GM23338 (cell line): ENCODE results near the gene BCL2L12. TPM values are rescaled to one million over a fixed set of nuclear protein-coding genes. Genes with fewer than 3 reads are reported as not detected.

Experiments
- ATAC-seq: fragments of 200-7000 bp; cut with Tn5 transposase; 3 replicates; pipeline ENCODE4 v1.9.1; 2020
- DNase-seq: peaks from one replicate; pipeline ENCODE4 v3.0.0-alpha.2; 2015; ENCODE audit warnings: low spot score
- H2AFZ ChIP-seq: fragments of 200-600 bp; sonication (generic); 2 replicates; pipeline ENCODE4 v1.8.0; 2016; ENCODE audit warnings: antibody characterized with exemption, mild to moderate bottlenecking, moderate library complexity
- H3F3A ChIP-seq: fragments of 200-600 bp; sonication (generic); replicated peaks from 2 replicates; pipeline ENCODE4 v1.8.0; 2017; ENCODE audit warnings: antibody characterized with exemption, mixed run types, low read depth
- H3K27ac ChIP-seq: fragments of 200-600 bp; sonication (generic); 2 replicates; pipeline ENCODE4 v1.6.1; 2016; ENCODE audit warnings: low read depth
- H3K27me3 ChIP-seq: fragments of 200-600 bp; sonication (generic); 2 replicates; pipeline ENCODE4 v1.8.0; 2016; ENCODE audit warnings: mild to moderate bottlenecking, mixed run types, moderate library complexity; ENCODE audit not compliant: insufficient read depth
- H3K36me3 ChIP-seq: fragments of 200-600 bp; sonication (generic); 2 replicates; pipeline ENCODE4 v1.8.0; 2016; ENCODE audit warnings: mild to moderate bottlenecking; ENCODE audit not compliant: insufficient read depth
- H3K4me1 ChIP-seq: fragments of 200-600 bp; sonication (generic); 2 replicates; pipeline ENCODE4 v1.8.0; 2016; ENCODE audit warnings: mild to moderate bottlenecking, moderate library complexity; ENCODE audit not compliant: insufficient read depth
- H3K4me2 ChIP-seq: fragments of 200-600 bp; sonication (generic); 2 replicates; pipeline ENCODE4 v1.7.1; 2017; ENCODE audit warnings: mixed run types
- H3K4me3 ChIP-seq: fragments of 200-600 bp; sonication (generic); 2 replicates; pipeline ENCODE4 v1.6.1; 2016; ENCODE audit warnings: mixed run types
- H3K79me2 ChIP-seq: fragments of 200-600 bp; sonication (generic); replicated peaks from 2 replicates; pipeline ENCODE4 v1.8.0; 2017; ENCODE audit warnings: mild to moderate bottlenecking; ENCODE audit not compliant: insufficient read depth
- H3K9me2 ChIP-seq: fragments of 200-600 bp; sonication (generic); 2 replicates; pipeline ENCODE4 v1.8.0; 2017; ENCODE audit not compliant: insufficient read depth
- H4K20me1 ChIP-seq: fragments of 200-600 bp; sonication (generic); replicated peaks from 2 replicates; pipeline ENCODE4 v1.8.0; 2017; ENCODE audit warnings: mild to moderate bottlenecking; ENCODE audit not compliant: insufficient read depth
- H3K27ac Mint-ChIP-seq: 2 replicates; pipeline ENCODE4 v1.8.0; 2020; ENCODE audit warnings: inconsistent platforms, mild to moderate bottlenecking, moderate library complexity, mixed read lengths
- H3K27me3 Mint-ChIP-seq: 3 replicates; pipeline ENCODE4 v1.8.0; 2022; ENCODE audit warnings: low read depth, mild to moderate bottlenecking, moderate library complexity, mixed read lengths, inconsistent platforms; ENCODE audit not compliant: insufficient read depth, poor library complexity
- H3K36me3 Mint-ChIP-seq: 3 replicates; pipeline ENCODE4 v1.8.0; 2021; ENCODE audit warnings: low read depth, mild to moderate bottlenecking, inconsistent platforms, moderate library complexity, mixed read lengths
- H3K4me1 Mint-ChIP-seq: 3 replicates; pipeline ENCODE4 v1.8.0; 2020; ENCODE audit warnings: mild to moderate bottlenecking, inconsistent platforms, mixed read lengths
- H3K4me3 Mint-ChIP-seq: 3 replicates; pipeline ENCODE4 v1.8.0; 2021; ENCODE audit warnings: moderate library complexity, mild to moderate bottlenecking, inconsistent platforms, mixed read lengths
- H3K9me3 Mint-ChIP-seq: 3 replicates; pipeline ENCODE4 v1.8.0; 2020; ENCODE audit warnings: moderate library complexity, mild to moderate bottlenecking, inconsistent platforms, mixed read lengths
- CREB1 ChIP-seq: fragments of 250-450 bp; sonication (Bioruptor Pico); IDR thresholded peaks from 2 replicates; pipeline ENCODE4 v1.5.0; 2020; ENCODE audit warnings: low read depth, mild to moderate bottlenecking, moderate library complexity
- EZH2 ChIP-seq: fragments of 200-600 bp; sonication (generic); IDR thresholded peaks from one replicate; pipeline ENCODE4 v1.8.0; 2017; ENCODE audit warnings: antibody characterized with exemption, mild to moderate bottlenecking, low read depth; ENCODE audit not compliant: unreplicated experiment
- EZH2phosphoT487 ChIP-seq: fragments of 200-600 bp; sonication (generic); IDR thresholded peaks from one replicate; pipeline ENCODE4 v1.8.1; 2018; ENCODE audit warnings: antibody characterized with exemption; ENCODE audit not compliant: unreplicated experiment
- JUNB ChIP-seq: IDR thresholded peaks from one replicate; pipeline ENCODE4 v1.6.1; 2016; ENCODE audit warnings: antibody characterized with exemption; ENCODE audit not compliant: unreplicated experiment
- NANOG ChIP-seq: IDR thresholded peaks from 2 replicates; pipeline ENCODE4 v1.6.1; 2016; ENCODE audit warnings: antibody characterized with exemption, borderline replicate concordance
- POLR2AphosphoS5 ChIP-seq: IDR thresholded peaks from 2 replicates; pipeline ENCODE4 v1.6.1; 2016; ENCODE audit warnings: antibody characterized with exemption, low read depth
- STAT1 ChIP-seq: IDR thresholded peaks from one replicate; pipeline ENCODE4 v1.6.1; 2016; ENCODE audit warnings: antibody characterized with exemption; ENCODE audit not compliant: unreplicated experiment
- ZNF114 ChIP-seq: fragments of 250-450 bp; sonication (Bioruptor Pico); IDR thresholded peaks from 2 replicates; pipeline ENCODE4 v1.5.0; 2020; ENCODE audit warnings: mild to moderate bottlenecking, moderate library complexity
- ZNF331 ChIP-seq: fragments of 250-450 bp; sonication (Bioruptor Pico); IDR thresholded peaks from 2 replicates; pipeline ENCODE4 v1.5.0; 2020; ENCODE audit warnings: low read depth, mild to moderate bottlenecking, moderate library complexity
- polyA plus RNA-seq: library from polyadenylated mRNA; unstranded; fragments of >200 nt; fragmentation: Nextera tagmentation; extraction: Ambion mirVana; gene quantifications from 2 replicates; pipeline ENCODE4 v1.2.1, GENCODE V29; 2016
- total RNA-seq: library from RNA; depleted of rRNA; stranded (reverse); fragments of >200 nt; shearing (Covaris generic); gene quantifications from 2 replicates; pipeline ENCODE4 v1.2.3, GENCODE V29; 2014
- TF ChIP-seq, protein P1 (sequence below): IDR thresholded peaks from one replicate; pipeline ENCODE4 v1.6.1; 2018; ENCODE audit warnings: antibody characterized with exemption; ENCODE audit not compliant: unreplicated experiment
- TF ChIP-seq, protein P2 (sequence below): fragments of 250-450 bp; sonication (Bioruptor Pico); IDR thresholded peaks from 2 replicates; pipeline ENCODE4 v1.5.0; 2020; ENCODE audit warnings: mild to moderate bottlenecking, moderate library complexity
- TF ChIP-seq, protein P3 (sequence below), 2 experiments: fragments of 200-600 bp in 1 of 2; sonication (generic) in 1 of 2; conservative IDR thresholded peaks; 2 replicates each; pipeline versions ENCODE4 v1.5.1 to v1.6.1; 2016 to 2017; ENCODE audit warnings: antibody characterized with exemption in 2 of 2, low read depth in 2 of 2, mild to moderate bottlenecking in 2 of 2, moderate library complexity in 1 of 2
- TF ChIP-seq, protein P4 (sequence below): IDR thresholded peaks from 2 replicates; pipeline ENCODE4 v1.6.1; 2016; ENCODE audit warnings: antibody characterized with exemption

The BCL2L12 gene
- total and polyA plus RNA-seq, 2 experiments from 2014 or later = 61.3 to 102 TPM

DNA sequence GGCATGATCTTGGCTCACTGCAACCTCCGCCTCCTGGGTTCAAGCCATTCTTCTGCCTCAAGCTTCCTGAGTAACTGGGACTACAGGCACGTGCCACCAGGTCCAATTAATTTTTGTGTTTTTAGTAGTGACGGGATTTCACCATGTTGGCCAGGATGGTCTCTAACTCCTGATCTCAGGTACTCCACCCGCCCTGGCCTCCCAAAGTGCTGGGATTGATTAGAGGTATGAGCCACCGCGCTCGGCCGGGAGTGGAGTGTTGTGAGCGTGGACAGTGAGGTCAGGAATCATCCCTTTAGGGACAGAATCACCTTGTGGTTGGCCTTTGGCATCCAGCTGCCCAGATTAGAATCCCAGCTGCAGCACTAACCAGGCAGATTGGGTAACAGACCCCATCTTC, 36.1 kb upstream of the BCL2L12 start:
- H2AFZ ChIP-seq = no peak overlapping the region
- Mint-ChIP-seq H3K36me3 (peaks cover 28% of the 10 kb centered on the region), H3K27me3 (peaks cover 14% of the 10 kb centered on the region), H3K4me3 (no peak overlapping the region; the same call in 2 of the 3 replicates), H3K27ac (no peak overlapping the region), H3K9me3 (no peaks in the 10 kb centered on the region; the same call in 2 of the 3 replicates), H3K4me1 (peaks cover 7% of the 10 kb centered on the region)
- no peak overlapping the region for H3K4me2 ChIP-seq
- H3K79me2 ChIP-seq = no peaks in the 10 kb centered on the region
- TF ChIP-seq JUNB (no peak), STAT1 (no peak), ZNF114 (no peak), POLR2AphosphoS5 (no peak), ZNF331 (no peak), EZH2phosphoT487 (no peak), CREB1 (no peak), EZH2 (no peak), NANOG (no peak)
- TF ChIP-seq, protein P1, sequence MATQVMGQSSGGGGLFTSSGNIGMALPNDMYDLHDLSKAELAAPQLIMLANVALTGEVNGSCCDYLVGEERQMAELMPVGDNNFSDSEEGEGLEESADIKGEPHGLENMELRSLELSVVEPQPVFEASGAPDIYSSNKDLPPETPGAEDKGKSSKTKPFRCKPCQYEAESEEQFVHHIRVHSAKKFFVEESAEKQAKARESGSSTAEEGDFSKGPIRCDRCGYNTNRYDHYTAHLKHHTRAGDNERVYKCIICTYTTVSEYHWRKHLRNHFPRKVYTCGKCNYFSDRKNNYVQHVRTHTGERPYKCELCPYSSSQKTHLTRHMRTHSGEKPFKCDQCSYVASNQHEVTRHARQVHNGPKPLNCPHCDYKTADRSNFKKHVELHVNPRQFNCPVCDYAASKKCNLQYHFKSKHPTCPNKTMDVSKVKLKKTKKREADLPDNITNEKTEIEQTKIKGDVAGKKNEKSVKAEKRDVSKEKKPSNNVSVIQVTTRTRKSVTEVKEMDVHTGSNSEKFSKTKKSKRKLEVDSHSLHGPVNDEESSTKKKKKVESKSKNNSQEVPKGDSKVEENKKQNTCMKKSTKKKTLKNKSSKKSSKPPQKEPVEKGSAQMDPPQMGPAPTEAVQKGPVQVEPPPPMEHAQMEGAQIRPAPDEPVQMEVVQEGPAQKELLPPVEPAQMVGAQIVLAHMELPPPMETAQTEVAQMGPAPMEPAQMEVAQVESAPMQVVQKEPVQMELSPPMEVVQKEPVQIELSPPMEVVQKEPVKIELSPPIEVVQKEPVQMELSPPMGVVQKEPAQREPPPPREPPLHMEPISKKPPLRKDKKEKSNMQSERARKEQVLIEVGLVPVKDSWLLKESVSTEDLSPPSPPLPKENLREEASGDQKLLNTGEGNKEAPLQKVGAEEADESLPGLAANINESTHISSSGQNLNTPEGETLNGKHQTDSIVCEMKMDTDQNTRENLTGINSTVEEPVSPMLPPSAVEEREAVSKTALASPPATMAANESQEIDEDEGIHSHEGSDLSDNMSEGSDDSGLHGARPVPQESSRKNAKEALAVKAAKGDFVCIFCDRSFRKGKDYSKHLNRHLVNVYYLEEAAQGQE = no peak
- TF ChIP-seq, protein P2, sequence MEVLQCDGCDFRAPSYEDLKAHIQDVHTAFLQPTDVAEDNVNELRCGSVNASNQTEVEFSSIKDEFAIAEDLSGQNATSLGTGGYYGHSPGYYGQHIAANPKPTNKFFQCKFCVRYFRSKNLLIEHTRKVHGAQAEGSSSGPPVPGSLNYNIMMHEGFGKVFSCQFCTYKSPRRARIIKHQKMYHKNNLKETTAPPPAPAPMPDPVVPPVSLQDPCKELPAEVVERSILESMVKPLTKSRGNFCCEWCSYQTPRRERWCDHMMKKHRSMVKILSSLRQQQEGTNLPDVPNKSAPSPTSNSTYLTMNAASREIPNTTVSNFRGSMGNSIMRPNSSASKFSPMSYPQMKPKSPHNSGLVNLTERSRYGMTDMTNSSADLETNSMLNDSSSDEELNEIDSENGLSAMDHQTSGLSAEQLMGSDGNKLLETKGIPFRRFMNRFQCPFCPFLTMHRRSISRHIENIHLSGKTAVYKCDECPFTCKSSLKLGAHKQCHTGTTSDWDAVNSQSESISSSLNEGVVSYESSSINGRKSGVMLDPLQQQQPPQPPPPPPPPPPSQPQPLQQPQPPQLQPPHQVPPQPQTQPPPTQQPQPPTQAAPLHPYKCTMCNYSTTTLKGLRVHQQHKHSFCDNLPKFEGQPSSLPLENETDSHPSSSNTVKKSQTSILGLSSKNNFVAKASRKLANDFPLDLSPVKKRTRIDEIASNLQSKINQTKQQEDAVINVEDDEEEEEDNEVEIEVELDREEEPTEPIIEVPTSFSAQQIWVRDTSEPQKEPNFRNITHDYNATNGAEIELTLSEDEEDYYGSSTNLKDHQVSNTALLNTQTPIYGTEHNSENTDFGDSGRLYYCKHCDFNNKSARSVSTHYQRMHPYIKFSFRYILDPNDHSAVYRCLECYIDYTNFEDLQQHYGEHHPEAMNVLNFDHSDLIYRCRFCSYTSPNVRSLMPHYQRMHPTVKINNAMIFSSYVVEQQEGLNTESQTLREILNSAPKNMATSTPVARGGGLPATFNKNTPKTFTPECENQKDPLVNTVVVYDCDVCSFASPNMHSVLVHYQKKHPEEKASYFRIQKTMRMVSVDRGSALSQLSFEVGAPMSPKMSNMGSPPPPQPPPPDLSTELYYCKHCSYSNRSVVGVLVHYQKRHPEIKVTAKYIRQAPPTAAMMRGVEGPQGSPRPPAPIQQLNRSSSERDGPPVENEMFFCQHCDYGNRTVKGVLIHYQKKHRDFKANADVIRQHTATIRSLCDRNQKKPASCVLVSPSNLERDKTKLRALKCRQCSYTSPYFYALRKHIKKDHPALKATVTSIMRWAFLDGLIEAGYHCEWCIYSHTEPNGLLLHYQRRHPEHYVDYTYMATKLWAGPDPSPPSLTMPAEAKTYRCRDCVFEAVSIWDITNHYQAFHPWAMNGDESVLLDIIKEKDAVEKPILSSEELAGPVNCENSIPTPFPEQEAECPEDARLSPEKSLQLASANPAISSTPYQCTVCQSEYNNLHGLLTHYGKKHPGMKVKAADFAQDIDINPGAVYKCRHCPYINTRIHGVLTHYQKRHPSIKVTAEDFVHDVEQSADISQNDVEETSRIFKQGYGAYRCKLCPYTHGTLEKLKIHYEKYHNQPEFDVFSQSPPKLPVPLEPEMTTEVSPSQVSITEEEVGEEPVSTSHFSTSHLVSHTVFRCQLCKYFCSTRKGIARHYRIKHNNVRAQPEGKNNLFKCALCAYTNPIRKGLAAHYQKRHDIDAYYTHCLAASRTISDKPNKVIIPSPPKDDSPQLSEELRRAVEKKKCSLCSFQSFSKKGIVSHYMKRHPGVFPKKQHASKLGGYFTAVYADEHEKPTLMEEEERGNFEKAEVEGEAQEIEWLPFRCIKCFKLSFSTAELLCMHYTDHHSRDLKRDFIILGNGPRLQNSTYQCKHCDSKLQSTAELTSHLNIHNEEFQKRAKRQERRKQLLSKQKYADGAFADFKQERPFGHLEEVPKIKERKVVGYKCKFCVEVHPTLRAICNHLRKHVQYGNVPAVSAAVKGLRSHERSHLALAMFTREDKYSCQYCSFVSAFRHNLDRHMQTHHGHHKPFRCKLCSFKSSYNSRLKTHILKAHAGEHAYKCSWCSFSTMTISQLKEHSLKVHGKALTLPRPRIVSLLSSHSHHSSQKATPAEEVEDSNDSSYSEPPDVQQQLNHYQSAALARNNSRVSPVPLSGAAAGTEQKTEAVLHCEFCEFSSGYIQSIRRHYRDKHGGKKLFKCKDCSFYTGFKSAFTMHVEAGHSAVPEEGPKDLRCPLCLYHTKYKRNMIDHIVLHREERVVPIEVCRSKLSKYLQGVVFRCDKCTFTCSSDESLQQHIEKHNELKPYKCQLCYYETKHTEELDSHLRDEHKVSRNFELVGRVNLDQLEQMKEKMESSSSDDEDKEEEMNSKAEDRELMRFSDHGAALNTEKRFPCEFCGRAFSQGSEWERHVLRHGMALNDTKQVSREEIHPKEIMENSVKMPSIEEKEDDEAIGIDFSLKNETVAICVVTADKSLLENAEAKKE (CRISPR knock-in tag) = no peak
- TF ChIP-seq, protein P3, sequence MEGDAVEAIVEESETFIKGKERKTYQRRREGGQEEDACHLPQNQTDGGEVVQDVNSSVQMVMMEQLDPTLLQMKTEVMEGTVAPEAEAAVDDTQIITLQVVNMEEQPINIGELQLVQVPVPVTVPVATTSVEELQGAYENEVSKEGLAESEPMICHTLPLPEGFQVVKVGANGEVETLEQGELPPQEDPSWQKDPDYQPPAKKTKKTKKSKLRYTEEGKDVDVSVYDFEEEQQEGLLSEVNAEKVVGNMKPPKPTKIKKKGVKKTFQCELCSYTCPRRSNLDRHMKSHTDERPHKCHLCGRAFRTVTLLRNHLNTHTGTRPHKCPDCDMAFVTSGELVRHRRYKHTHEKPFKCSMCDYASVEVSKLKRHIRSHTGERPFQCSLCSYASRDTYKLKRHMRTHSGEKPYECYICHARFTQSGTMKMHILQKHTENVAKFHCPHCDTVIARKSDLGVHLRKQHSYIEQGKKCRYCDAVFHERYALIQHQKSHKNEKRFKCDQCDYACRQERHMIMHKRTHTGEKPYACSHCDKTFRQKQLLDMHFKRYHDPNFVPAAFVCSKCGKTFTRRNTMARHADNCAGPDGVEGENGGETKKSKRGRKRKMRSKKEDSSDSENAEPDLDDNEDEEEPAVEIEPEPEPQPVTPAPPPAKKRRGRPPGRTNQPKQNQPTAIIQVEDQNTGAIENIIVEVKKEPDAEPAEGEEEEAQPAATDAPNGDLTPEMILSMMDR (conservative IDR thresholded peaks at IDR 0.05; ENCODE audit: low read depth in 2 of 2) = no peak
- TF ChIP-seq, protein P4, sequence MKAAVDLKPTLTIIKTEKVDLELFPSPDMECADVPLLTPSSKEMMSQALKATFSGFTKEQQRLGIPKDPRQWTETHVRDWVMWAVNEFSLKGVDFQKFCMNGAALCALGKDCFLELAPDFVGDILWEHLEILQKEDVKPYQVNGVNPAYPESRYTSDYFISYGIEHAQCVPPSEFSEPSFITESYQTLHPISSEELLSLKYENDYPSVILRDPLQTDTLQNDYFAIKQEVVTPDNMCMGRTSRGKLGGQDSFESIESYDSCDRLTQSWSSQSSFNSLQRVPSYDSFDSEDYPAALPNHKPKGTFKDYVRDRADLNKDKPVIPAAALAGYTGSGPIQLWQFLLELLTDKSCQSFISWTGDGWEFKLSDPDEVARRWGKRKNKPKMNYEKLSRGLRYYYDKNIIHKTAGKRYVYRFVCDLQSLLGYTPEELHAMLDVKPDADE = no peak
- no peaks in the 10 kb centered on the region for H3K27me3 ChIP-seq
- H3K9me2 ChIP-seq = no peaks in the 10 kb centered on the region
- H3K36me3 ChIP-seq = peaks cover 7% of the 10 kb centered on the region; the same call in 1 of the 2 replicates
- DNase-seq = no peak
- peaks cover 31% of the 10 kb centered on the region for H3F3A ChIP-seq
- H3K4me3 ChIP-seq = no peak overlapping the region
- peaks cover 10% of the 10 kb centered on the region for H4K20me1 ChIP-seq
- H3K4me1 ChIP-seq = peaks cover 5% of the 10 kb centered on the region; the same call in 1 of the 2 replicates
- no peak for ATAC-seq
- H3K27ac ChIP-seq = 0 out of 2 replicates have a peak overlapping the region, but pooled peaks have one; percentile 39
